Measurements from ENCODE around the gene DPH7.
"Not testable (repeated sequence)": the region's sequence is repeated elsewhere in the genome, so short reads cannot be mapped to it uniquely, and the experiment has no call there.

Gene DPH7

GRCh38 chr9:137544176-137544760, 34.5 kb downstream of the DPH7 start:
- DNase-seq = no peak

- DNase-seq = no peak
Measured at GRCh38 chr9:137543237-137543963, 35.3 kb downstream of the DPH7 start.

DNA sequence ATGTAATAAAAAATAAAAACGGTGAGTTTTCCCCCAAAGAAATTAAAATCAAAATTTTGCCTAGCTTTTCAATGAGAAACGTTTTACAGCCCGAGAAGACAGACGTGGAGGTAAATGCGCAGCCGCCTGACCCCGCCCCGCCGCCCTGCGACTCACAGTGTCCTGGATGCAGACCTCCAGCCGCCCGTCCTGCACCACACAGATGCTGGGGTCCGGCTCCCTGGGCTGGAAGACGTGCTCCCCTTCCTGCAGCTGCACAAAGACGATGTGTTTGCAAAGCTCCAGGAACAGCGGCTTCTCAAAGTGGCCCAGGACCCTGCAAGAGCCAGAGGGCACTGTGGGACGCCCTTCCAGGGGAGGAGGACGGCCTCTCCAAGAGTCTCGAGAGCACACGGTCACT, 36.2 kb downstream of the DPH7 start:
- DNase-seq = no peak

- DNase-seq = no peak
Measured at GRCh38 chr9:137540536-137540935, 38.2 kb downstream of the DPH7 start.

- DNase-seq = no peak
Measured at GRCh38 chr9:137538058-137538457, 40.7 kb downstream of the DPH7 start.

DNA sequence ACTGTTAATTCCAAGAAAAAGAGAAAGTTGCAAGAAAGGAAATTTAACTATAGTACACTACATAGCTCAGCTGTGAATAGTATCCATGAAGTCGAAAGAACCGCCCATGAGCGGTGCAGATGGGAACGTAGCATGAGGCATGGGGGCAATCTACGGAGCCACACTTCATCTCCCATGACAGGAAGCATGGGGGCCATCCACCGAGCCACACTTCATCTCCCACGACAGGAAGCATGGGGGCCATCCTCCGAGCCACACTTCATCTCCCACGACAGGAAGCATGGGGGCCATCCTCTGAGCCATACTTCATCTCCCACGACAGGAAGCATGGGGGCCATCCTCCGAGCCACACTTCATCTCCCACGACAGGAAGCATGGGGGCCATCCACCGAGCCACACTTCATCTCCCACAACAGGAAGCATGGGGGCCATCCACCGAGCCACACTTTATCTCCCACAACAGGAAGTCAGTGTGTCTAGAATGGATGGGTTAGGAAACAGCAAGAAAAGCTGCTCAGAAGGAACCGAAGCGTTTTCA, 42.1 kb downstream of the DPH7 start:
- not testable (repeated sequence) for DNase-seq

GRCh38 chr9:137535120-137535428, 43.7 kb downstream of the DPH7 start:
- no peak for DNase-seq

DNA sequence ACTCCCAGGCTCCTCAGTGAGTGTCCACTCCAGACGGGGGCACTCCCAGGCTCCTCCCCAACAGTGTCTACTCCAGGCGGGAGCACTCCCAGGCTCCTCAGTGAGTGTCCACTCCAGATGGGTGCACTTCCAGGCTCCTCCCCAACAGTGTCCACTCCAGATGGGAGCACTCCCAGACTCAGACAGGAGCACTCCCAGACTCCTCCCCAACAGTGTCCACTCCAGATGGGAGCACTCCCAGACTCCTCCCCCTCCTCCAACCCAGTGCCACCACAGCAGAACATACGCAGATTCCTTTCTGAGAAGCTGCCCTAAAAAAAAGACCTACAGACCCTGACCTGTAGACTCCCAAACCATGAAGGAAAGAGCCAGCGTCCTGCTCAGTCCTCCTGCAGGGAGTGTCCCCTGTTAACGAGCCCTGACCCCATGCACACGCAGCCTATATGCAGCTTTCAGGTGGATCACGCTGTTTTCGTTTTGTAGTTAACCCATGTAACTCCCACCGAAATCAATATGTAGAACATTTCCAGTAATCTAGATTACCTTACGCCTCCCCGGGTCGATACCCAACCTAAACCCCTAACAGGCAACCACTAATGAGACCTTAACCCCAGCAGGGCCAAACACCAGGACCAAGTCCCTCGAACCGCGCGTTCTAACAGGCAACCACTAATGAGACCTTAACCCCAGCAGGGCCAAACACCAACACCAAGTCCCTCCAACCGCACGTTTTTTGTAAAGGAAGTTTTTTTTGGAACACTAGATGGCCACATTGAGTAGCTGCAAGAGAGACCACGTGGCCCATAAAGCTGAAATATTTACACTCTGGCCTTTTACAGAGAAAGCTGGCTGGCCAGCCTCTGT, 44.2 kb downstream of the DPH7 start:
- DNase-seq = no peak

- not testable (repeated sequence) for DNase-seq
Measured at GRCh38 chr9:137532891-137533468, 45.7 kb downstream of the DPH7 start.

DNA sequence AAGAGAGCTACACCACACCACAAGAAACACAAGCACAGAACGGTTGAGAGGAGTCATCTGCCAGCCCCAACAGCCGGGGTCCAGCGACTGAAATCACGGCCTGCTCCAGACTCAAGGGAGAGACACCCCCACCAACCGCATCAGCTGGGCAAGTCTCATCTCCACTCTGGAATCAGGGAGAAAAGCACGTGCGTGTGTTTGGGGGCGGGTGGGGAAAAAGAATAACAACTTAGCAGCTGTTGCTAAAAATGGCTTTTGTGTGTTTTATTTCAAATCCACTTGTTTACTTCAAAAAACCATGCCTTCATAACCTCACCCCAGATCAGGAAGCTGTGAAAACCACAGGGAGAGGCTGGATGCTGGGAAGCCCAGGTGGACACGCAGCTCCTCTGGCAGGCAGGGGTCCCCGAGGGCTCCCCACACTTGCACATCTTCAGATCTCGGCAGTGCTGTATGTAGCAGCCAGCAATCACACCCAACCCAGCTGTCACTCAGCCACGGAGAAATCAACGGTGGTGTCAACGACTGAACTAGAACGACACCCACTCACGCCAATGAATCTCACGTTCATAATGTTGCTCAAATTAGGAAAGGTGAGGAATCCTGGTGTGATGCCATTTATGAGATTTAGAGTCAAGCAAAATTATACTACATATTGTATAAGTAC, 47.5 kb downstream of the DPH7 start:
- DNase-seq = no peak

- no peak for DNase-seq
Measured at GRCh38 chr9:137530331-137530730, 48.4 kb downstream of the DPH7 start.

- DNase-seq = no peak
Measured at GRCh38 chr9:137524981-137525317, 53.8 kb downstream of the DPH7 start.

- DNase-seq = no peak
Measured at GRCh38 chr9:137524161-137524980, 54.4 kb downstream of the DPH7 start.

- DNase-seq = no peak
Measured at GRCh38 chr9:137522746-137523455, 55.8 kb downstream of the DPH7 start.

DNA sequence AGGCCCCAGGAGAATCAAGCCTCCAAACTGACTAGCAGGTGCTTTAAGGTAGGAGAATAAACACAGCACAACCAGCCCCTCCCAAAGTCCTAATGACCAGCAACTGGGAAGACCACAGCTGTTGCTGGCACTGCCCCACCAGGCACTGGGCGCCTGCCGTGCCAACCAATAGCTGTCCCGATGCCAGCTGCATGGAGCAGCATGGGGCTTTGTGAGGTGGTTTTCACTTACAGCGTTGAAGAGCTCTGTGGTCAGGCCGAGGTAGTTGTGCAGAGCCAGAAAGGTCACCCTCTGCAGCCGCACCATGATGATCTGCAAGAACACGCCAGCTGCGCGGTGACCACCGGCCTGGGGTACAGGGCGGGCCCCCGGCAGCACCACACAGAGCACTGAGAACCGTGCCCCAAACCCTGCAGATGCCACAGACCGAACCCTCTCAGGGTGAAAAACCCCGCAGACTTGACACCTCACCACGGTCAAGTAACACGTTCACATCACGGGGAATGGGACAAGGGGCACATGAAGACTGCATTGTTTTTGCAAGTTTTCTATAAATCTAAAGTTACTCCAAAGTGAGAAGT, 57.2 kb downstream of the DPH7 start:
- DNase-seq = no peak

GRCh38 chr9:137520614-137521404, 57.9 kb downstream of the DPH7 start:
- DNase-seq = no peak

DNA sequence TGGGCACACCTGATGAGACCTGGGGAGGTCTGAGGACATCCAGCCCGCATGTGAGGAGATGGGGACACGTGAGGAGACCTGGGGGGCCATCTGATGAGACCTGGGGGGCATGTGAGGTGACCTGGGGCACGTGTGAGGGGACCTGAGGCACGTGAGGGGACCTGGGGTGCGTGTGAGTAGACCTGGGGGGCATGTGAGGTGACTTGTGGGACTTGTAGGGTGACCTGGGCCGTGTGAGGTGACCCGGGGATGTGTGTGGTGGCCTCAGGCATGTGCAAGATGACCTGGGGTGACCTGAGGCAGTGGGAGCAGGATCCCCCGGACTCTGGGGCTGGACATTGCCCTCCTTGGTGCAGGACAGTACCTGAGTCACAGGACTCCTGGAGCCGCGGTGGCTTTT, 59.2 kb downstream of the DPH7 start:
- DNase-seq = no peak

GRCh38 chr9:137518661-137519459, 59.9 kb downstream of the DPH7 start:
- not testable (repeated sequence) for DNase-seq

Data from NCI-H1436 treated with DMSO at 0.1 percent for 48 hours (cell line).